Glomerular visceral epithelial cell (primary cell): Measurements from ENCODE around the gene NUP93.

ENCODE experiments used
- DNase-seq: peaks from one replicate; pipeline ENCODE4 v3.0.0-alpha.2; 2016; ENCODE audit errors: extremely low spot score

NUP93 gene

DNA sequence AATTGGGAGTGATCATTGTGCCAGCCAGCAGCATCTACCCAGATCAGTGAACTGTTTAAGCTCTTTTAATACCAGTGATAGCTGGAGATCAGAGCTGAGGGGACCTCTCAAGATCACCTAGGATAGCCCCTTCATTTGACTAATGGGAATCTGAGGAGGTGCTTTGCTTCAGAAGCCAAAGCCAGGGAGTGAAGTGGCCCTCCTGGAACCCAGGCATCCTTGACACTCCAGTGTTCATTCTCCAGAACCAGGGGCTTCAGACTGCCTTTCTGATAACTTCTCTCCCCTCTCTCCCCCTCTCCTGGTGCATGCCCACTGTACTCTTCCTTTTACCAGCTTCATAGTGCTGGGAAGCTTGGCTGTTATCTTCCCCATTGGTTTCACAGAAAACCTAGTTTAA lies 87.1 kb downstream of the NUP93 start:
- DNase-seq: no peak

DNA sequence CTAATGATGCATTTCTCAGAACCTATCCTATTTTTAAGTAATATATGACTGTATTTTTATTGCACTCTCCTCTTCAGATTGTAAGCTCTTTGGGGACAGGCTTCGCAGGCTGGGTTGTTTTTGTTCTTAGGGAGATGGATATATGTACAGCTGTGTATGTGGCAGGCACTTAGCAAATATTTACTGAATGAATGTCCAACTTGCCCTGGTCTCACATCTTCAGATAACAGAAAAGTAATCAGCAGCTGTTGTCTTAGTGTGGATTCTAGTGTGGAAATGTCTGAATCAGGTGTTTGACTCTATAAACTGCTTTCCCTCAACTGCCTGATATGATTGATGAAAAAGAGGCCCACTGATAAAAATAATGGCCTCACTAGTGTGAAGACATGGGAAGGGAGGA lies 88.0 kb downstream of the NUP93 start:
- no peak for DNase-seq

DNA sequence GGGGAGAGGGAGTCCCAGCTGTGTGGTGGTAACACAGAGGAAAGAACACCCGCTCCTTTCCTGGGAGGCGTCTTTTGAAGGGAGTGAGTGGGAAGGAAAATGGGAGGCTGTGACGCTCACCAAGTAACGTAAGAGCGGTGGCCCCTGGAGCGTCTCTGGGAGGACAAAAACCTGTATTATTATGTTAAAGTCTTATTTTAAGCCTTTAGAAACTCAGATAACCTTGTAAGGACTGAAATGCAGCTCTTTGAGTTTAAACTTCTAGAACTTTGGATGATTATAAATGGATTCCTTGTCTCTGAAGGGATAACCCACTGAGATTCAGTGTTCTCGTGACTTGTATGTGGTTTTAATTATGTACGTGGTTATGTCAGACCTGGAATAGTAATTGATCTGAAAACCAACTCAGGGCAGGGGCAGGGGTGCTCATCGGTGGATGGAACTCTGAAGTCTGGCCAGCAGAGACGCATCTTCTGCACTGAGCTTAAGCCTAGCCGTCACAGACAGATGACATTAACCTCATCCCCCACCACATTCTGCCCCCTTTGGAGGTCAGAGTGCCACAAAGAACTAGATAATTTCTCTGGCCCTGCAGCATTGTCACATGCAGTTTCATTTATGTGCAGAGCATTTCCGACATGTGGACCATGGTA lies 93.3 kb downstream of the NUP93 start:
- no peak for DNase-seq

DNA sequence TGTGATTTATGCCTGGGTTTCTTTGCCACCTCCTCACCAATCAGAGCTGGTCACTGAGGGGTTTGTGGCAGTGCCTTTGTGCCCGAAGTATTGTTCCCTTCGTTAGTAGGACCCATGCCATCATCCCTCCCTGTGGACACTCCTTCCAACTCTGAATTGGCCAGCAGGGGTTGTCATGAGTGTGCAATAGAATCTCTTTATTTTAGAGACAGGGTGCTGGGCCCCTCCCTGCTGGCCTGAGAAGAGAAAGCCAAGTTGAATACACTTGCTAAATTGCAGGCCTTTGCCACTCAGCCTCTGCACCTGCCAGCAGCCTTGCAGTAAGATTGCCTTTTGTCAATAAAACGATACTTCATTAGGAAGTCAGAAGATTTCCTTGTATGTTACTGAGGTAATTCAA lies 94.4 kb downstream of the NUP93 start:
- DNase-seq: no peak

DNA sequence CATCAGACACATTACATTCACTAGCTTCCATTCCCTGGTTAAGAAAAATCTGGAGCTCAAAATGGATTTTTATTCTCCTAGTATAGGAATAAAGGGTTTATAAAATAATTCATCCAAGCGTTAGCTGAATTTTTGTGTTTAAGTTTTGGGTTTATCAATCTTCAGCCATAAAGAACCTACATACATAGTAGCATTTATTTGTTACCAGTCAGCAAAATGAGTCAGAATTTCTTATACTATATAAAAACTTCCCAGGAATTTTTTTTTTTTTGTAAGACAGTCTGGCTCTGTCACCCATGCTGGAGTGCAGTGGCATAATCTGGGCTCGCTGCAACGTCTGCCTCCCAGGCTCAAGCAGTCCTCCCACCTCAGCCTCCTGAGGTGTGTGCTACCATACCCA lies 94.9 kb downstream of the NUP93 start:
- DNase-seq: no peak

DNA sequence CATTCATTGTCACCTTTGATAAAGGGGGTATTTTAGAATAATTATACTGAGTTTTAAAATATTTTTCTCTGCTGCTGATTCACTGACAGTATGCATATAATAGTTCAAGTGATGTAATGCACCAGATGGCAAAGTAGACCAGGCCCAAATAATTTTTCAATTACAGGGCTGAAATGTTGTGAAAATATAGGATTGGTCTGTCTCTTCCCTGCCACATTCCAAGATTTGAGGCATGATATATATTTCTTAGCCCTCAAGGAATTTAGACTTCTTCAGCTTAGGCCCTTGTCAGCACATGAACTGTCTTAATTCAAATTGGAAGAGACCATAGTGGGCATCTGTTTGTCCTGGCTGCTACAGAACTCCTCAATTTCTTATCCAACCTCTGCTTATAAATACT lies 95.9 kb downstream of the NUP93 start:
- no peak for DNase-seq

DNA sequence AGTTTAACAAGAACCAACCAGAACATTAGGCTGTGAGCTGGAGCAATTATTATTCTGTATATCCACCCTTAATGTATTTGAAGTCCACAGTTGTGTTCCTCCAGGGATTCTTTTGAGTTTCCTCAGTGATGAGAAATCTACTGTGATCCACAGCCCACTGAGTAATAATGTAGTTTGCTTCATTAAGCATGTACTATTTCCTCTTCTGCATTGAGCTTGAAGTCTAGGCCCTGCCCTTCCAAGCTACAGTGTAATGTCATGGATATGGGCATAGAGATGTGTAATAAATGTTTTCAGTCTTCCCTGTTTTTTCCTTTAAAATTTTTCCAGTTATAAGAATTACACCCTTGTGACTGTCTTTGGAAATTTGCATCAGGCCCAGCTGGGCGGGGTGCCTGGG lies 98.7 kb downstream of the NUP93 start:
- DNase-seq: no peak

DNA sequence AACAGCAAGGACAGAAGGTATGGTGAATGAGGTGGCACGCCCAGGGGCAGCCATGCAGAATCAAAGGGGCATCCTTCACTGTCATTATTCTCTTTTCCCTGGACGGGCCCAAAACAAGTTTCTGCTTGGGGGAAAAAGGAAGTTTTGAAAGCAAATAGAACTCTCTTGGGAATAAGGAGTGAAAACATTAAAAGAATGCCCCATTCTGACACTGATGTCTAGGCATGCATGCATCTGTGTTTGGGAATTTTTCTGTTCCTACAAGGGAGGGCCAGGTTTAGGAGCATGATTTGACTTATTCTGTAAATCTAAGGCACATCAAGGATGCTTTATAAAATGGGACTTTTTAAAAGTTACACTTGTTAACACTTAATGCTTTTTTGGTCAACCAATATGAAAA lies 100.7 kb downstream of the NUP93 start:
- no peak for DNase-seq

DNA sequence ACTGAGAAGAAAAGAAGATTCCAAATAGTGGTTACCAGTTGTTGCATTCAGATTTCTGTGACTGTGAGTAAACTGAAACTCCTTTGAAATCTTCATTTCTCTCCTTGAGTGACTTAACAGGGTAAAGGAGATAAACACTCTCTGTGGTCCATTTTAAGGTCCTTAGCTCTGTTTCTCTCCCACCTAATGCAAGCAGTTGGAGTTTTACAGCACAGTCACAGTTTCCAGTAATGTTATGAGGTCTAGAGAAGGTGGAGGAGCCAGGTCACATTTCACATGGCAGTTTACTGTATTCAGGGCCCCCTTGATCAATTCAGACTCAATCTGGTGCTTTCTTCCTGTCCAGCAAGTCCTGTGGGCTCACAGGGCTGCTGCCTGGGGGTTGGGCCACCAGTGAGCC lies 102.8 kb downstream of the NUP93 start:
- DNase-seq: no peak

DNA sequence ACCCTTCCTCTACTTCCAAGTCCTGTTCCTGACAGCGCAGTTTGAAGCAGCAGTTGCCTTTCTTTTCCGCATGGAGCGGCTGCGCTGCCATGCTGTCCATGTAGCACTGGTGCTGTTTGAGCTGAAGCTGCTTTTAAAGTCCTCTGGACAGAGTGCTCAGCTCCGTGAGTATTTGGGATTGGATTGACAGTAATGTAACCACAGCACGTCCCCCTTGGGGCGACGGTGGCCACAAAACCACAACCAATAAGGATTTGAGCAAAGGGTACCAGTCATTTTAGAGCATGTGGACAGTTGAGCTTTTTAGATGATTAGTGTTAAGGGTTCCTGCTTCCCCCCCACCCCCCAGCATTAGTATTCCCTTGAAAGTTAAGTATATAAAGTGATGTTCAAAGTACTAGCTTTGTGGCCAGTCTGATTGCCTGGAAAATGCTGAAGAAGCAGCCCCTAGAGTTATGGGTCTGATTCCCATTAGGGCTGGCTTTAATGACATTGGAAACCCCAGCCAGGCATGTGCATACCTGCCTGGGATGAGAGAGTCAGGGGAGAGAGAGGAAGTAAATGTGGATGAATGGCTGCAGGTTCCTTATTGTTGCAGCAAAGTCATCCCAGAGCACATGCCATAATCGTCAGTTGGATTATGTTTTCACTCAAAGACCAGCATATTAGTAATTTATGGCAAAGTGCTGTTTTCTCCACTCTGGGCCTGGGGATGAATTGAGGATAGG lies 103.5 kb downstream of the NUP93 start:
- DNase-seq: no peak

DNA sequence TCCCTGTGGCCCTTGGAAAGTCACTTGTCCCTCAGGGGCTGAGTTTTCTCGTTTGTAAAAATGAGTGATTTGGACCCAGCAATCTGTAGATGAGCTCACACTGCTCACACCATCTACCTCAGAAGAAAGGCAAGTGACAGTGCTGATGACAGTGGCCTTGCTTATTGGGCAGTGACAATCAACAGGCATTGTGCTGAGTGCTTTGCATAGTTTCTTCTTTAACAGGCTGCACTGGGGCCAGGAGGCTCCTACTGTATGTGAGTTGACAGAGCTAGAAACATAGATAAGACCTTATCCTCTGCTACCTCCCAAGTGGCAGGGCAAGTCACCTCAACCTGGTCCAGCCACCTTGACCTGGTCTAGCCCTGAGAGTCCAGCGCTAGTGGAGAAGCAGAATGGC lies 105.4 kb downstream of the NUP93 start:
- no peak for DNase-seq

DNA sequence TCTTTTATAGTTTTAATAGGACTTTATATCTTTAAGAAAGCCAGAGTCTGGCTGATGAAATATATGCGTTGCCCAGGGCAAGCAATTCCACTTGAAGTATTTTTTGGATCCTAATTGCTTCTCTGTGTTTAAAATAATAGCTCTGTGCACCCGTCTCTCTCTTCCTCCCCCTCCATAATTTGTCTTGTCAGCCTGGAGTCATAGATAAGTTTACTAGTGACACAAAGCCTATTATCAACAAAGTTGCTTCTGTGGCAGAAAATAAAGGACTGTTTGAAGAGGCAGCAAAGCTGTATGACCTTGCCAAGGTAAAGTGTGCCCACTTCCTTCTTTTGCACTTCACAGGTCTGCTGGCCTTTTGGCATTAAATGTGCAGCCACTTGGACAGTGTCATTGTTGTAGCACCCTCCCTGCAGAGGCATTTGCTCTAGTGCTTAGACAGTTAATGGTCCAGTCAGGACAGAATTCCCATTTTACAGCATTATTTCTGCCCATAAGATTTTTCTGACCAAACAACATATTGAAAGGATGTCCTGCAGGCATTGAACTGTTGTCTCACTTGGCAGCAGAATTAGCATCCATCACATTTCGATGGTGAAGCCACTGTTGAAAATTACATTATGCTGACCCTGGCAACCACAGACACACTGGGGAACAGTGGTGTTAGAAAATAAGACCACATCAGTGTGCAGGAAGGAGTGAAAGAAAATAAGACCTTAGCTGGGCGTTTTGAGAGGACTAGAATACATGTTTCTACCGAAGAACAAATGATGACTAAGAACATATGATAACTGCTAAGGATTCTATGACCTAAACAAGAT lies 106.7 kb downstream of the NUP93 start:
- DNase-seq: no peak

DNA sequence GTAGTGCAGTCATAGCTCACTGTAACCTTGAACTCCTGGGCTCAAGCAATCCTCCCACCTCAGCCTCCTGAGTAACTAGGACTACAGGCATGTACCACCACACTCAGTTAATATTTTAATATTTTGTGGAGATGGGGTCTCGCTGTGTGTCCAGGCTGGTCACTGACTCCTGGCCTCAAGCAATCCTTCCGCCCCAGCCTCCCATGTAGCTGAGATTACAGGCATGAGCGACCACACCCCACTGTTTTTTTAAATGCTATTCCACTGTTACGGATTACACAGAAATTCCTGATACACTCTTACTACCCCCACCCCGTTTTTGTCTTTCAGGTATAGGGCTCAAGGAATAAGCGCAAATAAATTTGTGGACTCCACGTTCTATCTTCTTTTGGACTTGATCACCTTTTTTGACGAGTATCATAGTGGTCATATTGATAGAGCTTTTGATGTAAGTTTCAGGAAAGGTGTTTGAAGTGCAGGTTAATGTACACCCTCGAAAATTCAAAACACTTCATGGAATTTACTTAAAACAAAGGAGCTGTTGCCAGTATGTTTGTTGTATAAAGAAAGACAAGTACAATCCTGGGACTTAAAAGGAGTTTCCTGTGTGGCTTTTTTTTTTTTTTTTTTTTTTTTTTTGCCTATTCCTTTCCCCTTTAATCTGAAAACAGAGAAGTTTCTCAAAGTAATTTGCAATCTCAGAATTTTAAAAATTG lies 108.9 kb downstream of the NUP93 start:
- DNase-seq: no peak

DNA sequence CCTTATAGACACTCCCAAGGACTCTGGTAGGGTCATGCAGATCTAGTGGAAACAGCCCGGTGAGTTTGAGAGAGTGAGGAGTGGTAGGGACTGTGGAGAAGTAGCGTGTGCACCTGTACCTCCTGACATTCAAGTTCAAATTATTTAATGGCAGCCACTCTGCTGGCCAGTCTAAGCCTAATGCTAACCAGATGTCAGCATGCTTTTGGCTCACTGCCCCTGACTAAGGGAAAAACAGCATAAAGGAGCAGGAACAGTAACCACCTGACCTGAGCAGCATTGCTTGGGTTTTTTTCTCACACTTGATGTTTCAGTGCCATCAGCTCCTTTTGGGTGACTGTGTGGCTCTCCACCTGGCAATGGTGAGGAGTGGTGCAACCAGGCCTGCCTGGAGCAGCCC lies 111.3 kb downstream of the NUP93 start:
- DNase-seq: no peak

DNA sequence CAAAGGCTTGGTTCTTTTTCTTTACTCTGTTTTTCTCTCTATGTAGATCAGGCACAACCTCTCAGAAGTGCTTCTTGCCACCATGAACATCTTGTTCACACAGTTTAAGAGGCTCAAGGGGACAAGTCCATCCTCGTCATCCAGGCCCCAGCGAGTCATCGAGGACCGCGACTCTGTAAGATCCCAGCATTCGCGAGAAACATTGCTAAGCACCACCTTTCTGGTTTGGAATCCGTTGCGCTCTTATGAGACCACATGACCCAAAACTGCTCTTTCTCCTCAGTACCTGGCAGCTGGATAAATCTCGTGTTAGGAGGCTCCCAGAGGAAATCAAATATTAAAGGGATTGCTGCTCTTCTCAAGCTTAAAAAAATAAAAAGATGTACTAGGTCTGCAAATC lies 111.7 kb downstream of the NUP93 start:
- DNase-seq: no peak

DNA sequence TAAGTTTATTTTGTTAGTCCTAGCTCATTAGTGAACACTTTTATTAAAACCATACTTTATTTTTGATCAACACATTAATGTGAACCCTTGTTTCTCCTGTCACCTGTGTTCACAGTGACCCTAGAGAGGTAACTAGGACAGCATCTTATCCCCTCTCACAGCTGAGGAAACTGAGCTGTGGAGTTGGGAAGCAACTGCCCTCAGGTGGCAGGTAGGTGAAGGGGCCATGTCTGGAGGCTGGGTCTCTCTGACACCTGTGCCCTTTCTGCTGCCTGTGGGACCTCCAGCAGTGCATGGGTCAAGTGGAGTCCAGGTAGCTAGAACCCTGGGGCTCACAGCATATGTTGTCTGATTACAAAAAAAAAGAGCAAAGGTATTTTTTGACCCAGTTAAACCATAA lies 112.2 kb downstream of the NUP93 start:
- DNase-seq: no peak

DNA sequence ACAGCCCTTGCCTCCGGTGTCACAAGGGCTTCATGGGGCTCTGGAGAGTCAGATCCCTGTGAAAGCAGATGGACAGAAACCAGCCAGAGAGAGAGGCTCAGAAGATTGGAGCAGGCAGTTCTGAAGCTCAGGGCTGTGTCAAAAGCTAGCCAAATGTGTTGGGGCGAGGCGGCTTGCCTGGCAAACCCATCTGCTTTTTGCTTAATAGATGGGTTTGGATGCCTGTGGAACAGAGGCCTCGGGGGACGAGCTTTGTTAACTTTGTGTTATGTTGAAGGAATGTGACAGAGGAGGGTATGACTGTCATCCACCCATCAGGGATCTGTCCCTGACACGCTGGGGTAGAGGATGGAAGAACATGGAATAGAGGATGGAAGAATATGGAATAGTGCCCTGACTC lies 114.1 kb downstream of the NUP93 start:
- no peak for DNase-seq

DNA sequence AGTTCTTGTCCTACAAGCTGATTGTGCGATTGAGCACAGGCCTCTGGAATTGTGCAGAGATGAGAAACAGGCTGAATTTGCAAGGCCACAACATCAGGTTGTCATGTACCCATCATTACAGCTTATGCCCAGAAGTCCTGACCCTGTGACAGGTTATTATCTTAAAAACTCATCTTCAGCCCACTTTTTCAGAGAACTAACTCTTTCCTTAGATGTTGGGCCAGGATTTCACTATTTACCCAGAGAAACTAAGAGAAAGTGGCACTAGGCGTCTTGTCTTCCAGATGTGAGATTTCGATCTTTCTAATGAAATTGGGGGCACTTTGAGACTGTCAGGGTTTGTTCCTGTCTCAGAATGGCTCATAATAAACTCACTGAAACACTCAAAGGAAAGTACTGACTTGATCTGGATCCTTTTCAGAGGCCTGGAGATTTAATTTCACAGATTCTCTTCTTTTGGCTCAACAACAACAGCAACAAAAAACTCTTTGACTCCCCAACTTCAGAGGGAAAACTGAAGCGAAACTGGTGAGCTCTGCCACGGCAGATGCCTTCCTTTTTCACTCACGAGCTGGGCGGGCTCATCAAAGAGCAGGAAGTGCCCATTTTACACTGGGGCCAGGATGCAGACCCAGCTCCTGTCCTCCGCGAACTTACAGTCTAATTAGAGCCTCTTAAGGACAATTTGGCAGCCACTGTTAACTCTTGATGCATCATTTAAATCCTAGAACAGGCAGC lies 117.4 kb downstream of the NUP93 start:
- DNase-seq: no peak

DNA sequence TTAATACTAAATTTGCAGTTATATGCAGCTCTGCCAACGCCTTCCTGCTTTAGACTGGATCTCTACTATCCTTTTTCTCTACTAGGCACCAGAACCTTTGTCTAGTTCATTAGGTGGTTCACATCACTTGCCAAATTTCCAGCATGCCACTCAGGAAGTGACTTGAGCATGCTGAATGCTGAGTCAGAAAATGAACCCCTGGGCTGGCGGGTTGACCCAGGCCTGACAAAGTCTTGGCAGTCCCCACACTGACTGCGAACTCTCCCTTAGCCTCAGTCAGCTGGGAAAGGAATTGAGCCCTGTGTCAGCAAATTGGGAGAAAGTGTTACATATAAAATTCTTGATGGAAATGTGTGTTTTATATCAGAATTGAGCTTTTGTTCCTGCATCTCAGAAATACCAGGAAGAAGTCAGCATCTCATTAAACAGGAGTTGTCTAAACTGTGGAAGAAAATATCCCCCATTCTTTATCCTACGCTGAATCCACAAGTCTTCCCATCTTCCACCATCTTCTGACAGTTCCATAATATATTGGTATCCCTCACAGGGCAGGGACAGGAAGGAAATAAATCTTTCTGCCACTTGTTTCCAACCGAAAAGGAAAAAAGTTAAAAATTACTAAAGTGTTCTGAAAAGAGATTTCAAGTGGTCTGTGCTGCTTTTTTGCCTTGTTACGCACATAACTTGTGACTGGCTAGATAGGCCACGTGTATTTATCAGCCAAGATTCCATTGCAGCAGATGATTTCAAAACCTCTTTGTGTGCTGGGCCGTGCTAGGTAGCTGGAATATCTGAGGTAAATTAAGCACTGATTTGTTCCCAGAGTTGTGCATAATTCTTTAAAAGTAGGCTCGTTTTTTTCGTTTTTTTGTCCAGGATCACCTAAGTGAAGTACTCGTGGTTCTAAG lies 118.4 kb downstream of the NUP93 start:
- DNase-seq: peak; percentile 68

DNA sequence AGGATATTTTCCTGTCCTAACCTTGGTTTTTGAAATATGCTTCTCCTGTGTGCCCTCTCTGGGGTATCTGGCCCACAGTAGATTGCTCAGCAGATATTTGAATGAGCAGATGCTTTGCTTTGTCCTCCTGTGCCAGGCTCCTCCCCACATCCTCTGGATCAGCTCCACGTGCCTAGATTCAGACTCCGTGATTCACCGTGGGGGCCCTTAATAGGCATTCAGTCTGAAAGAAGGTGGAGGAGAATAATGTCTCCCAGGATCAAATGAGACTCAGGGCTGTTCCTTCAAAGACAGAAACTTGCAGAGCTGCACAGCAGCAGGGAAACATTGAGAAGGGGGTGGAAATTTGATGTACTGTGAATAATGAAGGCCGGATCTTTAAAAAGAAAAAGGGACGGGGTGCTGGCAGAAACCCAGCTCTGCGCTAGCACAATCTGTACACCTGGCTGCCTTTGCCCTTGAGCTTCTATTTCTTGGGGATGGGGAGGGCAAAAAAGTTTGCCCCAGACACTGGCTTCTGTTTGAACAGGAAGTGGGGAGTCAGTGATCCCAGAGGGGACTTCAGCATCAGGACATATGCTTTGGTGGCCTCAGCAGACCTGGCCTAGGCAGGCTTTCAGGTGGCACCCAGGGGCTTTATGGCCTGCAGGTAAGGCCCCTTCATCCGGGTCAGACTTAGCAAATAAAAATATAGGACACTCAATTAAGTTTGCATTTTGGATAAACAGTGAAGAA lies 119.2 kb downstream of the NUP93 start:
- peak; percentile 83 for DNase-seq
